Globus pallidus (tissue), 1 donor: ENCODE results near the gene WNT3A.

Source experiments
- DNase-seq: peaks from one replicate; pipeline ENCODE4 v3.0.0-alpha.2; 2015; ENCODE audit warnings: low spot score

WNT3A gene

GRCh38 chr1:228070173-228070572, 63.4 kb downstream of the WNT3A start:
- no peak for DNase-seq

GRCh38 chr1:228070851-228071250, 64.1 kb downstream of the WNT3A start:
- DNase-seq: no peak

- no peak for DNase-seq
Measured at GRCh38 chr1:228071839-228072657, 65.2 kb downstream of the WNT3A start.

- DNase-seq: no peak
Measured at GRCh38 chr1:228072658-228073043, 65.9 kb downstream of the WNT3A start.

- DNase-seq: no peak
Measured at GRCh38 chr1:228073061-228073856, 66.5 kb downstream of the WNT3A start.

- no peak for DNase-seq
Measured at GRCh38 chr1:228073857-228074545, 67.2 kb downstream of the WNT3A start.

- DNase-seq: no peak
Measured at GRCh38 chr1:228074954-228075730, 68.3 kb downstream of the WNT3A start.

GRCh38 chr1:228075801-228076271, 69.0 kb downstream of the WNT3A start:
- DNase-seq: no peak

- DNase-seq: no peak
Measured at GRCh38 chr1:228076796-228077430, 70.1 kb downstream of the WNT3A start.

- DNase-seq: no peak
Measured at GRCh38 chr1:228077565-228078330, 71.0 kb downstream of the WNT3A start.

- no peak for DNase-seq
Measured at GRCh38 chr1:228079013-228079412, 72.2 kb downstream of the WNT3A start.

GRCh38 chr1:228079601-228080263, 72.9 kb downstream of the WNT3A start:
- no peak for DNase-seq

- DNase-seq: no peak
Measured at GRCh38 chr1:228081144-228081543, 74.3 kb downstream of the WNT3A start.

GRCh38 chr1:228081578-228082213, 74.9 kb downstream of the WNT3A start:
- no peak for DNase-seq

- peak; percentile 93 for DNase-seq
Measured at GRCh38 chr1:228082214-228082917, 75.6 kb downstream of the WNT3A start, which contains the start of gene ARF1. ARF1 (plus strand) TSS chr1:228082708; CDS start chr1:228097115, 14,407 bp downstream.

GRCh38 chr1:228082918-228083870, 76.4 kb downstream of the WNT3A start:
- DNase-seq: no peak

- DNase-seq: no peak
Measured at GRCh38 chr1:228083871-228084278, 77.1 kb downstream of the WNT3A start.
